Measurements from ENCODE around the gene PAM16.
"Not testable (repeated sequence)": the region's sequence is repeated elsewhere in the genome, so short reads cannot be mapped to it uniquely, and the experiment has no call there.

Gene PAM16

DNA sequence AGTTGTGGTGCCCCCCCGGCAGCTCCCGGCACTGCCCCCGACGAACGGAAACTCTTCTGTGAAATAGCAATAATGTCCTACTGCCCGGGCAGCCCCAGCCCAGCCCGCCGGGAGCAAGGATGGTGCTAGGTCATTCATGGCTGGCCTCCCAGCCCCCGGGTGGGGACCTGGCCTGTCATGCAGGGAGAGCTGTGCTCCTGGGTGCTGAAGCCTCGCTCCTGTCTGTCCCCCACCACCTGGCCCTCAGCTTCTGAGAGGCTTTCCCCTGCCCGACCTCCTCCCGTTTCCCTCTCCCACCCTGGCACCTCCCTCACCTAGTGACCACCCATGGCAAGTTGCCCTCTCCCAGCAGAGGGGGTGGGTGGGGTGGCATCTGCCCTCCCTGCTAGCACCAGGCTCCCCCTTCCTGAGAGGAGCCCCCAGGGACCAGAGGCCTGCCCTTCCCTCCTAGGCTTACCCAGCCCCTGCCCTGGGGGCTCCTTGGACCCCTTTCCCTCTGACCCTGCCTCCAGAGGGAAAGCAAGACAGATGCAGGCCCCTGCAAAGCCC, 13.5 kb downstream of the PAM16 start:
- no peak for DNase-seq (ENCODE audit: extremely low read depth in 1 of 2, low read depth in 1 of 2)

DNA sequence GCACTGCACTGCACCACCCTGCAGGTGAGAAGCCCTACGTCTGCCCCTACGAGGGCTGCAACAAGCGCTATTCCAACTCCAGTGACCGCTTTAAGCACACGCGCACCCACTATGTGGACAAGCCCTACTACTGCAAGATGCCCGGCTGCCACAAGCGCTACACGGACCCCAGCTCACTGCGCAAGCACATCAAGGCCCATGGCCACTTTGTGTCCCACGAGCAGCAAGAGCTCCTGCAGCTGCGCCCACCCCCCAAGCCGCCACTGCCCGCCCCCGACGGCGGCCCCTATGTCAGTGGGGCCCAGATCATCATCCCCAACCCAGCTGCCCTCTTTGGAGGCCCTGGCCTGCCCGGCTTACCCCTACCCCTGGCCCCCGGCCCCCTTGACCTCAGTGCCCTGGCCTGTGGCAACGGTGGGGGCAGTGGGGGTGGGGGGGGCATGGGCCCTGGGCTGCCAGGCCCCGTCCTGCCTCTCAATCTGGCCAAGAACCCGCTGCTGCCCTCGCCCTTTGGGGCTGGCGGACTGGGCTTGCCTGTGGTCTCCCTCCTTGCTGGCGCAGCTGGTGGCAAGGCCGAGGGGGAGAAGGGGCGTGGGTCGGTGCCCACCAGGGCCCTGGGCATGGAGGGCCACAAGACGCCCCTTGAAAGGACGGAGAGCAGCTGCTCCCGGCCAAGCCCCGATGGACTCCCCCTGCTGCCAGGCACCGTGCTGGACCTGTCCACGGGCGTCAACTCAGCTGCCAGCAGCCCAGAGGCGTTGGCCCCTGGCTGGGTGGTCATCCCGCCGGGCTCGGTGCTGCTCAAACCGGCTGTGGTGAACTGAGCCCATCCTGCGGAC, 14.2 kb downstream of the PAM16 start:
- no peak for DNase-seq (ENCODE audit: extremely low read depth in 1 of 2, low read depth in 1 of 2)

DNA sequence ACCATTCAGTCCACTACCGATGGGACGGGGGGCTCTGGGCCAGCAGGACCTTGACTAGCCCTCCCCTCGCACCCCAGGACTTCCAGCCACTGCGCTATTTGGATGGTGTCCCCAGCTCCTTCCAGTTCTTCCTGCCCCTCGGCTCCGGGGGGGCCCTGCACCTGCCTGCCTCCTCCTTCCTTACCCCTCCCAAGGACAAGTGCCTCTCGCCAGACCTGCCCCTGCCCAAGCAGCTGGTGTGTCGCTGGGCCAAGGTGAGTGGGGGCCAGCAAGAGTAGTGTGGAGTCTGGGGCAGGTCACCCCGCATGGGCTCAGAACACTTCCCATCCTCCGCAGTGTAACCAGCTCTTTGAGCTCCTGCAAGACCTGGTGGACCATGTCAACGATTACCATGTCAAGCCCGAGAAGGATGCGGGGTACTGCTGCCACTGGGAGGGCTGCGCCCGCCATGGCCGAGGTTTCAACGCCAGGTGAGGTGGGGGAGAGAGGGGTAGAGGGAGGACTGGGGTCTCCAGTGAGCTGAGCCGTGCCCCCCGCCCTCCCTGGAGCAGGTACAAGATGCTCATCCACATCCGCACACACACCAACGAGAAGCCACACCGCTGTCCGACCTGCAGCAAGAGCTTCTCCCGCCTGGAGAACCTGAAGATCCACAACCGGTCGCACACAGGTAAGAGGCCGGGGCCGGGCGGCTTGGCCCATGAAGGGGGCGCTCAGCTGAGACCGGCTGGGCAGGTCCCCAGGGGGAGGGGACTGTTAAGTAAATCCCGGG, 16.2 kb downstream of the PAM16 start:
- DNase-seq (ENCODE audit: extremely low read depth in 1 of 2, low read depth in 1 of 2): no peak

DNA sequence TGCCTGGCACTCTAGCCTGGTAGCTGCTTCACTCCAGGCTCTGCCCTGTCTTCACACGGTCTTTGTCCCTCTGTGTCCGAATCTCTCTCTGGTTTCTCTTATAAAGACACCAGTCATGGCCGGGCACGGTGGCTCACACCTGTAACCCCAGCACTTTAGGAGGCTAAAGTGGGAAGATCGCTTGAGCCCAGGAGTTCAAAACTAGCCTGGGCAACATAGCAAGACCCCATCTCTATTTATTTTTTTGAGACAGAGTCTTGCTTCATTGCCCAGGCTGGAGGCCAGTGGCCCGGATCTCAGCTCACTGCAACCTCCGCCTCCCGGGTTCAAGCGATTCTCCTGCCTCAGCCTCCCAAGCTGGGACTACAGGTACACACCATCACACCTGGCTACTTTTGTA, 17.4 kb downstream of the PAM16 start:
- DNase-seq (ENCODE audit: extremely low read depth in 1 of 2, low read depth in 1 of 2): not testable (repeated sequence)

DNA sequence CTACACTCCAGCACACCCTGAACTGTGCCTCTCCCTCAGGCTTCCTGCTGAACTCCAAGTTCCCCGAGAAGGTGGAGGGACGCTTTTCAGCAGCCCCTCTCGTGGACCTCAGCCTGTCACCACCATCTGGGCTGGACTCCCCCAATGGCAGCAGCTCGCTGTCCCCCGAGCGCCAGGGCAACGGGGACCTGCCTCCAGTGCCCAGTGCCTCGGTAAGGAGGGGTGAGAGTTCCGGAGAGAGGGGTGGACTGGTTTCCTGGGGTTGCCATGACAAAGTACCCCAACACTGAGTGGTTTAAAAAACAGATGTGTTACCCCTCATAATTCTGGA, 17.8 kb downstream of the PAM16 start:
- no peak for DNase-seq (ENCODE audit: extremely low read depth in 1 of 2, low read depth in 1 of 2)

DNA sequence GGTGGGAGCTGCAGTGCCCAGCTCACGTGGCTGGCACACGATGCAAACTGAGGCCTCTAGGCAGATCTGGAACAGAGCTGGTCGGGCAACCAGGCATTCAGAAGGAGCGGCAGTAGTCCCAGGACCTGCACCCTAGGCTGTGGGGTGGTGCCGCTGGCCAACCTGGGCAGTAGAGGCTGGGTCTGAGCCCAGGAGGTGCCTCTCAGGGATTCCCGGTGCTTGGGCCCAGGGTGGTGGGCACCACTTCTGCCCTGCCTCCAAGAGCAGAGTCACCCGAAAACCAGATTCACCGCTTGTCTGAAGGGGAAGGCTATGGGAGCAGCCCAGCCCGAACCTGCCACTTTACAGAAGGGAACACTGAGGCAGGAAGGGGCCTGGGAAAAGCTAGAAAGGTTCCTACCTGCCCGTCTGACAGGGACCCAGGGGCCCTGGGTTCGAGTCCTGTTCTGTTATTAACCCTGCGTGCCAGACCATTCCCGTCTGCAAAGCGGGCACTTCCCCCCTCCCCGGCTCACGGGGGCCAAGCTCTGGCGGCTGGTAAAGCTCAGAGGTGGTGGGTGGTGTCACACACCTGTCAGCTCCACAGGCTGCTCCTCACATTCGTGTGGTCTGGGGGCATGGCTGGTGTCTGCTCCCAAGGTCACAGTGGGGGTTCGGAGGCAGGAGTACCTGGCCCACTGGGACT, 18.4 kb downstream of the PAM16 start:
- DNase-seq (ENCODE audit: extremely low read depth in 1 of 2, low read depth in 1 of 2): no peak

DNA sequence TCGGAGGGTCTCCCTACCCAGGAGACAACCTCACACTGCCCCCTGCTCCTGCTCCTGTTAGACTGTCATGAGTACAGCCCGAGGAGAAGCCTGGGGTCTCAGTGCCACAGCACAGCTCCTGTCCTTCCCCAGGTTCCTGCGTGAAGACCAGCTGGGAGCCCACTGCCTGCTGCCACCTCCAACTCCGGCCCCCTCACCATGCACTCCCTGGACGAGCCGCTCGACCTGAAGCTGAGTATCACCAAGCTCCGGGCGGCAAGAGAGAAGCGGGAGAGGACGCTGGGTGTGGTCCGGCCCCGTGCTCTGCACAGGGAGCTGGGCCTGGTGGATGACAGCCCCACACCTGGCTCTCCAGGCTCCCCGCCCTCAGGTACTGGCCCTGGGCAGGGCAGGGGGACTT, 19.0 kb downstream of the PAM16 start:
- DNase-seq (ENCODE audit: extremely low read depth in 1 of 2, low read depth in 1 of 2): no peak

DNA sequence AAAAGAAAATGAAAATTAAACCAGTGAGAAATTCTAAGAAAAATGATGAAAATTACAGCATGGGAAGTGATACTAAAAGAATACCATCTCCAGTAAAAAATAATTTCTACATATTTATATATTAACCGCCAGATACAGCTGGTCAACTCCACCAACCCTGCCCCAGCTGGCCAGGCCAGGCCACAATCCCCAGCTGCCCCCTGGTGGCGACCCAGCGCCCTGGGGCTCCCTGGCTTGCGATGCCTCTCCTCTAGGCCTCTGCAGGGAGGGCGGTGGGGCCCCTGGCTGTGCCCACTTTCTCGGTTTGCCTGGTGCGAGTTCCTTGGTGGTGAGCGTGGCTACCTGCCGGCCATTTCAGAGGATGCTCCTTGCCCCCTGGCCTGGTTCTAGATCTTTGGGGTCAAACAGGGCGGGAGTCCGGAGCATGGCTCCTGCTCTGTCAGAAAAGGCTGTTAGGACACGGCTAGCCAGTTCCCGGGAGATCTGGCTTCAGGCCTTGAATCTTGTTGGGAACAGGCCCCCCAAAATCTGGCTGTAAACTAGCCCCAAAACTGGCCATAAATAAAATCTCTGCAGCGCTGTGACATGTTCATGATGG, 20.7 kb downstream of the PAM16 start:
- DNase-seq (ENCODE audit: extremely low read depth in 1 of 2, low read depth in 1 of 2): peak in 1 of 2 donors; percentile 64

DNA sequence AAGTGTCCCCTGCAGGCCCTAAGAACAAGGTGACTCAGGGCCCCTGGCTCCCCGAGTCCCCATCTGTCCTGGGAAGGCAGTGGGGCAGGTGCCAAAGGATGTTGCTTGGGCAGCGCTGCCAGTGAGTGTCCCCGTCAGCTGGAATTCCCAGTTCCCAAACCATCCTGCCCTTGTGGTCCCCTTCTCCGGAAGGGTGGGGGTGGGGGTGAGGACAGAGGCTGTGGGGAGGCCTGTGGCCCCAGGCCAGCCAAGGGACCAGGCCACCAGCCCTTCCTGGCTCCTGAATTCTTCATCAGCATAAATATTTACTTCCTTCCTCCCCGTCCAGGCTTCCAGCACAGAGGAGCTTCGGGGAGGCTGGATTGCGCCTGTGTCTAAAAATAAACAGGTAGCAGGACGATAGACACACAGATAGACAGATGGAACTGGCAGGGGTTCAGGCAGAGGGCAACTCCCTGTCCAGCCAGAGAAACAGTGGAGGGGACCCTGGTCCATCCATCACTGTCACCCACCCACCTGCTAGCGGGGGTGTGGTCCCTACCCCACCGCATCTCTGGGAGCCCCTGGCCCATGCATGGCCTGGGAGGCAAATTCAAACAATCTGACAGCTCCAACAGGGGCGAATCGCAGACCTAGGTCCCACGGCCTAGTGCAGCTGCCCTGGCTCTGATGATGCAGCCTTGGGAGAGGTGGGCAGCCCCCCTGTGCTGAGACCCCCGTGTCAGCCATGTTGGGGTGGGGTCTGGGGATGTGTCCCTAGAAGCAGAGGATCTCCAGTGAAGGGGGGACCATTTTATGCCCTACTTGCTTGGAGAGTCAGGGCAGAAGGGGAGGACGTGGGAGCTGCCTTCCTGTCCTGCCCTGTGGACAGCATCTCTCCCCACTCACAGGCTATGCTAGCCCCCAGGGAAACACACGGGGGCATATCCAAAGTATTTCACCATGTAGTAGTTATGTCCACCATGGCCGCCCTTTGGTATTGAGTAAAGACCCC, 22.0 kb downstream of the PAM16 start:
- no peak for DNase-seq (ENCODE audit: extremely low read depth in 1 of 2, low read depth in 1 of 2)

DNA sequence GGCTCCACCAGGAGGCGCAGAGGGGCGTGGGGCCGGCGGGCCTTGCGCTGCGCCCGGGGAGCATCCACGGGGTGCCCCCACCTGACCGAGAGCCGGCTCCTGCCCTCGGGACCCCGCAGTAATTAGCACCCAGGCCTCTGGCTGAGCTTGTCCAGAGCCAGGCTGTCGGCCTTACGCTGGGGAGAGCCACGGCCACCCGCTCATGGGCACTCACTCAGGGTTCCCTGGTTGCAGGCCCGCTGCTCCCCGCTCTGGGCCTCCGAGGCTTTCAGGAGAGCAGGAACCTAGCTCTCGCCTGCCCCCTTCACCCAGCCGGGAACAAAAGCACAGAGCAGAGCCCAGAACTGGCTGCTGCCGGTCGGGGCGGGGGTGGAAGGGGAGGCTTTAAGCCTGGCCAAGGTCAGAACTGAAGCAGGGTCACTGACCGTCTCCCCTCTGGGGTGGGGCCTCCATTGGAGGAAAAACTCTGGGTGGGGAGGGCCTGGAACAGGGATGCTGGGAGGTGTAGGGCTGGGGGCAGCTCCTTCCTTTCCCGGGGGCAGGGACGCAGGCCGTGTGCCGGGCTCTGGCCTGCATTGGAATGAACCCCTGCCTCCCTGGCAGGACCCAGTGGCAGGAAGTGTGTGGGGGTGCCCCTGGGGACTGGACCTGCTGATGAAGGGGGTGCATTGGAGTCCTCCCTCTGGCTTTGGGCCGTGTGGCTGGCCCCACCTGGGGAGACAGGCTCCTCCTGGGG, 22.9 kb downstream of the PAM16 start:
- no peak for DNase-seq (ENCODE audit: extremely low read depth in 1 of 2, low read depth in 1 of 2)

DNA sequence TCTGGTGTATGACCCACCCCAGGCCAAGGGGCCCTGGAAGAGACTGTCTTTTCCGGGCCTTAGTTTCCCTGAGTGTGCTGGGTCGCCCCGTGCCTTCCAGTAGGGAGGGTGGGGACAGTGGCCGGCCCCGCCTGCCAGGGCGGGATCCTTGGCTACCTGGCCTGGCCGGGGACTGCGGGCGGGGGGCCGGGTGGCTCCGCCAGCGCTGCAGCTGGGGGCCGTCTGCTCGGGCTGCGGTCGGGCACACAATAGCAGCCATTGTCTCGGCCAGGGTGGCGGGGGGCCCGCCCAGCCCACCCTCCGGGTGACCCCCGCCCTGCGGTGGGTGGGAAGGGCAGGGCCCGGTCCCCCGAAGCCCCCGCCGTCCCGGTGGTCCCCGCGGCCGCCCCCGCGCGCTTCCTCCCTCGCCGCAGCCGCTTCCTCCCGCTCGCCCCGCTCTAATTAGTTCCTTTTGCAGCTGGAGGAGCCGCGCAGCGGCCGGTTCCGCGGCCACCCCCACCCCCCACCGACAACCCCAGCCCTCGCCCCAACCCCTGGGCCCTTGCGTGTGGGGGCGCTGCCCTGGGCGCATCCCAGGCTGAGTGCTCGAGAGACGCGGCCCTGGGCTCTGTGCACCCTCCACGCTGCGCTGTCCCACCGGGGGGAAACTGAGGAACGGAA, 23.6 kb downstream of the PAM16 start:
- no peak for DNase-seq (ENCODE audit: extremely low read depth in 1 of 2, low read depth in 1 of 2)

DNA sequence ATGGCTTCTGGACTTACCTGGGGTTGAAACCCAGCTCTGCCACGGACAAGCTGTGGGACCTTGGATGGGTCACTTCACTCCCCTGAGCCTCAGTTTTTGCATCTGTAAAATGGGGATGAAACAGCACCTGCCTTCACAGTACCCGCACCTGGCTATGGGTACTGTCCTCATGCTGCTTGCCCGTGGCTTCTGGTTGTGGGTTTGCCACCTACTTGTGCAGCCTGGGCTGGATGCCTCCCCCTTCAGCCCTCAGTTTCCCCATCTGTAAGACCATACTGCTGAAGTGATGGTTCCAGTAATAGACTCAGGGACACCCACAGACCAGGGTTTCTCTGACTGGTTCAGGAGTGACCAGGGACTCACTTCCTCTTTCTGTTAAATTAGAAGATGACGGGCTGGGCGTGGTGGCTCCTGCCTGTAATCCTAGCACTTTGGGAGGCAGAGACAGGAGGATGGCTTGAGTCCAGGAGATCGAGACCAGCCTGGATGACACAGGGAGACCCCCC, 25.8 kb downstream of the PAM16 start:
- DNase-seq (ENCODE audit: extremely low read depth in 1 of 2, low read depth in 1 of 2): no peak

DNA sequence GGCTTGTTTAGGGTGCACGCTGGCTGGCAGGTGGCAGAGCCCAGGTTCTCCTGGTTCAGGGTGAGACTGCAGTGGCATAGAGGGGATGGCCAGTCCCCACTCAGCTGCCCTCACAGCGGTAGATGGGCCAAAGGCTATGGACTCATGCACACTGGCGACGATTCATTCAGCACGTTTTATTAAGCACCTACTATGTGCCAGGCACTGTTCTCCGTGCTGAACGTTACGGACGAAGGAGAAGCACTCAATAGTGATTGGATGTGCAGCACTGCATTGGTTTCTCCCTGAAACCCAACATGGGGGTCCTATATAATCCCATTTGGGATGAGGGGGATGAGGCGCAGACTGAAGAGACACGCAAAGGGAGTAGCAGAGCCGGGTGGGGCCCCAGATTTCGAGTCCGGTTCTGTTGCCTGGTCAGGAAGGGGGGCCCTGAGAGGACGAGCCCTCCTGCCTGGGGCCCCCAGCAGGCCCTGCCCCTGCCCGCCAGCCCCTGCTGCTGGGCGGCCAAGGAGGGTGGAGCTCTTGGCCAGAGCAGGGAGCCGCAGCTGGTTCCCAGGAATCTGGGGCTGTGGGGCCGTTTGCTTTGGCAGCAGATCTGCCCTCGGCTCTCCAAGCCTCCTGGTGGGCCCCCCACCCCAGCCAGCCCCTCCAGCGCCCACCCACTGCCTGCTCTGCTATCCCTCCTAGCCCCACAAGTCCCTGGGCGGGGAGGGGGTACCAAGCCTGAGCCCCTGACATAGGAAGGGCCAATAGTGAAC, 26.4 kb downstream of the PAM16 start:
- DNase-seq (ENCODE audit: extremely low read depth in 1 of 2, low read depth in 1 of 2): no peak

DNA sequence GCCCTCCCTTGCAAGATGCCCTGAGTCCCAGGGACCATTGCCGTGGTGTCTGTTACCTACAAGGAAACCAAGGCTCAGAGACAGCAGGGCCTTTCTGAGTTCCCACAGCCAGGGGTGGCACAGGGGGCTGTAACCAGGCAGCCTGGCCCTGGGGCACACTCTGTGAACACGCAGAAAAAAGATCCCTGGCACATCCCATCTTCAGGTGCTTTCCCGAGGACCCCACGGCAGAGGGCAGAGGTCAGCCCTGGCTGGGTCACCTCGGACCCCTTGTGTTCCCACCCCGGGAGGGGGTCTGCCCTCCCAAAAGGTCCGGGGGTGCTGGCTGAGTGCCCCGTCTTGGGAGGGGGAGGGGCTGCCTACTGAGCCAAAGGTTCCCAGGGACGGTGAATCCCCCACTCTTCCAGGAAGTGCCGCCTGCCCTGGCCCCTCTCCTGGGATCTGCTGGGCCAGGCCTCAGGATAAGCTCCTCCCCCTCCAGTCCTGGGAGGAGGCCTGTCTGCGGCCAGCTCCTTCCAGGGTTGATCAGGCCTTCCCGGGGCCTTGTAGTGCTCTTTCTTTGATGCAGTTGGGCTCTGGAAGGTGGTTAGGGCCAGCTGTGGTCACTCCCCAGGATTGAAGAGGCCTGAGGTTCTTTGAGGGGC, 27.2 kb downstream of the PAM16 start:
- DNase-seq (ENCODE audit: extremely low read depth in 1 of 2, low read depth in 1 of 2): no peak

DNA sequence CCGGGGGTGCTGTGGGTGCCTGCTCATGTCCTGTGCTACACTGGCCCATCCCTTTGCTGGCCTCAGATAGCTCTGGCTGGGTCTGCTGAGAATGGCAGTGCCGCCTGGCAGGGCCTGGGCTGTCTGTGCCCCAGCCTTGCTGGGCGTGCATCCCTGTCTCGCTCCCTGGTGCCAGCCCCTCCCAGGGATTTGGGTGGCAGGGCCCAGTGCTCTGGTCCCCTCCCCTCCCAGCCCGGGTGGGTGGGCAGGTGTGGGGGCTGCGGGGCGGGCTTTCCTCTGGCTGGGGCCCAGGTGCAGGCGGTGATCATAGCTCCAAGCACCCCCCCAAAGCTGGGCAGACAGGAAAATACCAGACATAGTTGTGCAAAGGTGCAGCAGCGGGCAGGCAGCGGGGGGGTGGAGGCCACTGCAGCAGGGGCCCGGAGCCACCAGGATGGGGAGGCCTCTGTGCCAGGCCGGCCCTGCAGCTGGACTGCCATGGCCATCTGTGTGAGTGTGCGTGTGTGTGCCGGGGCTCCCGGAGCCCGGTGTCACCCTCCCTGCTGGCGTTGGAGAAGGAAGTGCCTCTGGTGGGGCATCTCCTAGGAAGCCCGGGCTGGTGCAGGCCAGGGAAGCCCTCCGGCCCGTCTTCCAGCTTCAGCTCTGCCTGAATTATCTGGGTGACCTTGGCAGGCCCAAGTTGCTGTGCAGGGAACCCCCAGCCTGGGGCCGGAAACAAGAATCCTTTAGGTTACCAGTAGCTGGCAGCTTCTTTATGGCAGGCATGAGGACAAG, 27.9 kb downstream of the PAM16 start:
- no peak for DNase-seq (ENCODE audit: extremely low read depth in 1 of 2, low read depth in 1 of 2)

All from activated CD8-positive, alpha-beta memory T cell treated with anti-CD3 and anti-CD28 coated beads for 1 hour (primary cell).